Measurements from ENCODE around the gene ATP6V1G2. TPM values are rescaled to one million over a fixed set of nuclear protein-coding genes. Genes with fewer than 3 reads are reported as not detected.

ATP6V1G2 gene
- polyA plus RNA-seq, 1 donor (not counting 4 experiments of a cell fraction or from before 2014, with no cell fraction given): 1.3 TPM

DNA sequence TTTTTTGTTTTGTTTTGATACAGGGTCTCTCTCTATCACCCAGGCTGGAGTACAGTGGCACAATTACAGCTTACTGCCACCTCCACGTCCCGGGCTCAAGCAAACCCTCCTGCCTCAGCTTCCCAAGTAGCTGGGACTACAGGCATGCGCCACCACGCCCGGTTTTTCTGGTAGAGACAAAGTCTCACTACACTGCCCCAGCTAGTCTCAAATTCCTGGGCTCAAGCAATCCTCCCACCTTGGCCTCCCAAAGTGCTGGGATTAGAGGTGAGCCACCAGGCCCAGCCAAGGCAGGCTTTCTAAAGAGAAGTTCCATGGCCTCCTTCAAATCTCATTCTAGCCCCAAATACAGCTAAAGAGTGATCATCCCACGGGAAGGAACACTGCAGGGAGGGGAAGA, 12.4 kb downstream of the ATP6V1G2 start:
- Histone ChIP-seq H3K27ac (ENCODE audit: control insufficient read depth, insufficient read depth, low read length) (no peak overlapping the region), H3K27me3 (ENCODE audit: control insufficient read depth, extremely low read depth, insufficient read depth, low read length) (no peaks in the 10 kb centered on the region), H3K9me3 (ENCODE audit: control insufficient read depth, low read depth, low read length) (no peaks in the 10 kb centered on the region), H3K4me2 (ENCODE audit: control insufficient read depth, extremely low read depth, insufficient read depth, low read depth, low read length) (no peak overlapping the region), H3K36me3 (ENCODE audit: control insufficient read depth in 2 of 2, extremely low read depth in 1 of 2, insufficient read depth in 2 of 2, low read length in 2 of 2) (peaks cover 53 to 64% of the 10 kb centered on the region in 2 experiments), H3K79me2 (ENCODE audit: control insufficient read depth, insufficient read depth, low read length) (peaks cover 53% of the 10 kb centered on the region), H2AFZ (ENCODE audit: control insufficient read depth, low read length) (no peak overlapping the region), H3K9me1 (ENCODE audit: control insufficient read depth, extremely low read depth, insufficient read depth, low read length) (no peaks in the 10 kb centered on the region), H3K9ac (ENCODE audit: control insufficient read depth, extremely low read depth, insufficient read depth, low read length) (no peak overlapping the region), H3K4me3 (ENCODE audit: control insufficient read depth in 2 of 3, extremely low read depth in 1 of 3, insufficient read depth in 2 of 3, low read depth in 1 of 3, low read length in 3 of 3) (no peak overlapping the region), H4K20me1 (ENCODE audit: control insufficient read depth, extremely low read depth, insufficient read depth, low read length) (peaks cover 37% of the 10 kb centered on the region), H3K4me1 (ENCODE audit: control insufficient read depth, extremely low read depth, insufficient read depth, low read length) (peaks cover 8% of the 10 kb centered on the region)
- dilution Hi-C loops (cut with MboI; ENCODE audit: extremely low pct_ligation_motif_present, low sequenced_read_pairs): no loop called here
- TF ChIP-seq EZH2 (IDR thresholded peaks at IDR 0.05; ENCODE audit: low read length): no peak
- TF ChIP-seq, protein P1, sequence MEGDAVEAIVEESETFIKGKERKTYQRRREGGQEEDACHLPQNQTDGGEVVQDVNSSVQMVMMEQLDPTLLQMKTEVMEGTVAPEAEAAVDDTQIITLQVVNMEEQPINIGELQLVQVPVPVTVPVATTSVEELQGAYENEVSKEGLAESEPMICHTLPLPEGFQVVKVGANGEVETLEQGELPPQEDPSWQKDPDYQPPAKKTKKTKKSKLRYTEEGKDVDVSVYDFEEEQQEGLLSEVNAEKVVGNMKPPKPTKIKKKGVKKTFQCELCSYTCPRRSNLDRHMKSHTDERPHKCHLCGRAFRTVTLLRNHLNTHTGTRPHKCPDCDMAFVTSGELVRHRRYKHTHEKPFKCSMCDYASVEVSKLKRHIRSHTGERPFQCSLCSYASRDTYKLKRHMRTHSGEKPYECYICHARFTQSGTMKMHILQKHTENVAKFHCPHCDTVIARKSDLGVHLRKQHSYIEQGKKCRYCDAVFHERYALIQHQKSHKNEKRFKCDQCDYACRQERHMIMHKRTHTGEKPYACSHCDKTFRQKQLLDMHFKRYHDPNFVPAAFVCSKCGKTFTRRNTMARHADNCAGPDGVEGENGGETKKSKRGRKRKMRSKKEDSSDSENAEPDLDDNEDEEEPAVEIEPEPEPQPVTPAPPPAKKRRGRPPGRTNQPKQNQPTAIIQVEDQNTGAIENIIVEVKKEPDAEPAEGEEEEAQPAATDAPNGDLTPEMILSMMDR (optimal IDR thresholded peaks at IDR 0.05 in 1 of 3, IDR thresholded peaks at IDR 0.05 in 1 of 3, conservative IDR thresholded peaks at IDR 0.05 in 1 of 3; ENCODE audit: extremely low read depth in 1 of 3, insufficient read depth in 2 of 3, low read length in 3 of 3): no peak
- no peak for DNase-seq (ENCODE audit: low read depth, low spot score)
- no peak for FAIRE-seq

DNA sequence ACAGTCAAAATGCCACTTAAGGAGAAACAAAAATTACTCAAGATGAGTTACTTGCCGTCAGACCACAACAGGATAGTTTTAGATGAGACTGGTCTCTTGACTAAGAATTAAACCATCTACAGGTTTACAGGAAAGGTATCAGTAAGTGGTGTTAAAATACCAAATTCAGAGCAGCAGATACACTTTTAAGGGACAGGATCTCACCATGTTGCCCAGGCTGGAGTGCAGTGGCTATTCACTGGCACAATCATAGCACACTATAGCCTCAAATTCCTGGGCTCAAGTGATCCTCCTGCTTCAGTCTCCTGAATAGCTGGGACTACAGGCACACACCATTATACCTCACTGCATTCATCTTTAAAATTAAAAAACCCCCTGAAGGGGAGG, 13.0 kb downstream of the ATP6V1G2 start:
- DNase-seq (ENCODE audit: low read depth, low spot score): no peak
- FAIRE-seq: no peak
- peaks cover 53 to 59% of the 10 kb centered on the region in 2 experiments for H3K36me3 ChIP-seq (ENCODE audit: control insufficient read depth in 2 of 2, extremely low read depth in 1 of 2, insufficient read depth in 2 of 2, low read length in 2 of 2)
- dilution Hi-C loops (cut with MboI; ENCODE audit: extremely low pct_ligation_motif_present, low sequenced_read_pairs): no loop called here
- peaks cover 2% of the 10 kb centered on the region for H3K4me1 ChIP-seq (ENCODE audit: control insufficient read depth, extremely low read depth, insufficient read depth, low read length)
- H3K9me3 ChIP-seq (ENCODE audit: control insufficient read depth, low read depth, low read length): no peaks in the 10 kb centered on the region
- no peak overlapping the region for H3K27ac ChIP-seq (ENCODE audit: control insufficient read depth, insufficient read depth, low read length)
- no peaks in the 10 kb centered on the region for H3K27me3 ChIP-seq (ENCODE audit: control insufficient read depth, extremely low read depth, insufficient read depth, low read length)
- H2AFZ ChIP-seq (ENCODE audit: control insufficient read depth, low read length): no peak overlapping the region
- H3K4me2 ChIP-seq (ENCODE audit: control insufficient read depth, extremely low read depth, insufficient read depth, low read depth, low read length): no peak overlapping the region
- no peak overlapping the region for H3K9ac ChIP-seq (ENCODE audit: control insufficient read depth, extremely low read depth, insufficient read depth, low read length)
- H3K79me2 ChIP-seq (ENCODE audit: control insufficient read depth, insufficient read depth, low read length): peaks cover 48% of the 10 kb centered on the region
- H3K4me3 ChIP-seq (ENCODE audit: control insufficient read depth in 2 of 3, extremely low read depth in 1 of 3, insufficient read depth in 2 of 3, low read depth in 1 of 3, low read length in 3 of 3): no peak overlapping the region
- TF ChIP-seq EZH2 (IDR thresholded peaks at IDR 0.05; ENCODE audit: low read length): no peak
- TF ChIP-seq, protein P1 (optimal IDR thresholded peaks at IDR 0.05 in 1 of 3, IDR thresholded peaks at IDR 0.05 in 1 of 3, conservative IDR thresholded peaks at IDR 0.05 in 1 of 3; ENCODE audit: extremely low read depth in 1 of 3, insufficient read depth in 2 of 3, low read length in 3 of 3): no peak
- H3K9me1 ChIP-seq (ENCODE audit: control insufficient read depth, extremely low read depth, insufficient read depth, low read length): no peaks in the 10 kb centered on the region
- peaks cover 31% of the 10 kb centered on the region for H4K20me1 ChIP-seq (ENCODE audit: control insufficient read depth, extremely low read depth, insufficient read depth, low read length)
